OCI-LY7 (cell line): Measurements from ENCODE around the gene BAIAP2L2. TPM values are rescaled to one million over a fixed set of nuclear protein-coding genes. Genes with fewer than 3 reads are reported as not detected.

ENCODE experiments used
- BruUV-seq: library from RNA; stranded (reverse); fragments of 400-500 nt; replicated peaks from 2 replicates; lab custom pipeline; 2021; lab: Mats Ljungman, UMichigan
- CTCF ChIA-PET: fragments of 300-600 bp; sonication (Branson Sonifier 250); formaldehyde crosslinking; loops from one replicate; lab custom pipeline; 2022; ENCODE audit warnings: antibody characterized with exemption; ENCODE audit not compliant: unreplicated experiment; lab: Charles Lee
- POLR2A ChIA-PET: fragments of 300-600 bp; sonication (Branson Sonifier 250); formaldehyde crosslinking; loops from one replicate; lab custom pipeline; 2022; ENCODE audit warnings: antibody characterized with exemption; lab: Charles Lee
- DNase-seq: peaks from one replicate; pipeline ENCODE4 v3.0.0-alpha.2; 2015; ENCODE audit warnings: low spot score
- H2AFZ ChIP-seq: fragments of 200-600 bp; sonication (generic), shearing (Covaris generic); 2 replicates; pipeline ENCODE4 v1.6.1; 2014; ENCODE audit warnings: mild to moderate bottlenecking, antibody characterized with exemption, low read length, moderate library complexity
- H3K27ac ChIP-seq: fragments of 200-600 bp; sonication (generic); 2 replicates; pipeline ENCODE4 v1.5.1; 2014; ENCODE audit warnings: mixed run types, low read depth, mild to moderate bottlenecking, moderate library complexity, low read length, inconsistent platforms; ENCODE audit not compliant: poor library complexity, severe bottlenecking
- H3K36me3 ChIP-seq: fragments of 200-600 bp; sonication (generic); 2 replicates; pipeline ENCODE4 v1.6.1; 2014; ENCODE audit warnings: mild to moderate bottlenecking, antibody characterized with exemption, low read length, moderate library complexity, mixed read lengths; ENCODE audit not compliant: insufficient read depth
- H3K4me1 ChIP-seq: fragments of 200-600 bp; sonication (generic); 2 replicates; pipeline ENCODE4 v1.5.1; 2014; ENCODE audit warnings: mild to moderate bottlenecking, low read length; ENCODE audit not compliant: insufficient read depth, poor library complexity, severe bottlenecking
- H3K4me2 ChIP-seq: fragments of 200-600 bp; sonication (generic); 2 replicates; pipeline ENCODE4 v1.6.1; 2014; ENCODE audit warnings: mild to moderate bottlenecking, low read length
- H3K4me3 ChIP-seq: fragments of 200-600 bp; sonication (generic); 2 replicates; pipeline ENCODE4 v1.5.1; 2014; ENCODE audit warnings: mild to moderate bottlenecking, low read depth, low read length; ENCODE audit not compliant: poor library complexity, severe bottlenecking
- H3K79me2 ChIP-seq: fragments of 200-600 bp; sonication (generic); 2 replicates; pipeline ENCODE4 v1.6.1; 2016; ENCODE audit warnings: low read depth, mild to moderate bottlenecking, low read length, moderate library complexity, mixed read lengths; ENCODE audit not compliant: insufficient read depth
- H3K9me2 ChIP-seq: fragments of 200-600 bp; sonication (generic); 2 replicates; pipeline ENCODE4 v1.6.1; 2016; ENCODE audit warnings: mild to moderate bottlenecking, low read length, mixed read lengths; ENCODE audit not compliant: insufficient read depth
- H3K9me3 ChIP-seq: fragments of 200-600 bp; sonication (generic); 2 replicates; pipeline ENCODE4 v1.6.1; 2014; ENCODE audit warnings: mild to moderate bottlenecking, mixed run types, low read length, mixed read lengths
- H4K20me1 ChIP-seq: fragments of 200-600 bp; sonication (generic); 2 replicates; pipeline ENCODE4 v1.6.1; 2014; ENCODE audit warnings: mild to moderate bottlenecking, antibody characterized with exemption, low read length, moderate library complexity, mixed read lengths; ENCODE audit not compliant: insufficient read depth
- EZH2phosphoT487 ChIP-seq: fragments of 200-600 bp; sonication (generic); IDR thresholded peaks from 2 replicates; pipeline ENCODE4 v1.6.1; 2018; ENCODE audit warnings: low read depth, borderline replicate concordance, mild to moderate bottlenecking, mixed run types, antibody characterized with exemption, low read length, moderate library complexity, mixed read lengths
- intact Hi-C: fragments of 100-400 bp; cut with micrococcal nuclease; formaldehyde crosslinking; loops from one replicate; pipeline ENCODE4 v1.10.0; 2022; ENCODE audit not compliant: unreplicated experiment
- total RNA-seq, 2 experiments: library from RNA; depleted of rRNA in 1 of 2; stranded (reverse); fragments of >200 nt in 1 of 2; shearing (Covaris generic) in 1 of 2; gene quantifications; 2 replicates each; pipeline ENCODE4 v1.2.3, GENCODE V29; 2014 to 2022
- TF ChIP-seq, protein P1 (sequence below): fragments of 200-600 bp; sonication (generic); conservative IDR thresholded peaks from 2 replicates; pipeline ENCODE4 v1.5.1; 2014; ENCODE audit warnings: mild to moderate bottlenecking, antibody characterized with exemption, low read length, moderate library complexity, mixed read lengths

The BAIAP2L2 gene
- total RNA-seq, 2 experiments from 2014 or later: 0.35 to 1.9 TPM

DNA sequence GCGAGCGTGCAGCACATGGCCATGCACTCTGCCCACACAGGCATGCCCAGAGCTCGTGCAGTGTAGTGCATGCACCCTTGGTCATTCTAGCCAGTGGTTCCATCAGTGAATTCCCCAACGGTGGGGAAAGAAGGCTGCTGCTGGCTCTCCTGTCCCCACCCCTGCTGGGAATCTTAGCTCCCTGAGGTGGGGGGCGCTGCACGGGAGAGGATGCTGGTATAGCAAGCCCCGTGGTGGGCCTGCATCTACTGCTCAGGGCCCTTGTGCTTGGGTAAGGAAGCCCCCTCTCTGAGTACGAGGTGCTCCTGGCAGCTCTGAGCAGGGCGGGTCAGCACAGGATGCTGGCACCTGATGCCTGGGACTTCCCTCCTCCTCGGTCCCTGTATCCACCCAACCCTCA is 18.5 kb upstream of the BAIAP2L2 start:
- 0 out of 2 replicates have a peak, but pooled peaks cover 4% of the 10 kb centered on the region for H3K36me3 ChIP-seq
- H3K4me2 ChIP-seq: no peak overlapping the region
- H3K4me1 ChIP-seq: no peaks in the 10 kb centered on the region
- no peaks in the 10 kb centered on the region for H3K79me2 ChIP-seq
- no peaks in the 10 kb centered on the region for H4K20me1 ChIP-seq
- H3K27ac ChIP-seq: no peak overlapping the region
- CTCF ChIA-PET: no interaction called here
- POLR2A ChIA-PET: no interaction called here
- H3K9me3 ChIP-seq: no peaks in the 10 kb centered on the region
- no peaks in the 10 kb centered on the region for H3K9me2 ChIP-seq
- BruUV-seq: no TSS peak
- H3K4me3 ChIP-seq: no peak overlapping the region
- TF ChIP-seq EZH2phosphoT487: no peak
- TF ChIP-seq, protein P1, sequence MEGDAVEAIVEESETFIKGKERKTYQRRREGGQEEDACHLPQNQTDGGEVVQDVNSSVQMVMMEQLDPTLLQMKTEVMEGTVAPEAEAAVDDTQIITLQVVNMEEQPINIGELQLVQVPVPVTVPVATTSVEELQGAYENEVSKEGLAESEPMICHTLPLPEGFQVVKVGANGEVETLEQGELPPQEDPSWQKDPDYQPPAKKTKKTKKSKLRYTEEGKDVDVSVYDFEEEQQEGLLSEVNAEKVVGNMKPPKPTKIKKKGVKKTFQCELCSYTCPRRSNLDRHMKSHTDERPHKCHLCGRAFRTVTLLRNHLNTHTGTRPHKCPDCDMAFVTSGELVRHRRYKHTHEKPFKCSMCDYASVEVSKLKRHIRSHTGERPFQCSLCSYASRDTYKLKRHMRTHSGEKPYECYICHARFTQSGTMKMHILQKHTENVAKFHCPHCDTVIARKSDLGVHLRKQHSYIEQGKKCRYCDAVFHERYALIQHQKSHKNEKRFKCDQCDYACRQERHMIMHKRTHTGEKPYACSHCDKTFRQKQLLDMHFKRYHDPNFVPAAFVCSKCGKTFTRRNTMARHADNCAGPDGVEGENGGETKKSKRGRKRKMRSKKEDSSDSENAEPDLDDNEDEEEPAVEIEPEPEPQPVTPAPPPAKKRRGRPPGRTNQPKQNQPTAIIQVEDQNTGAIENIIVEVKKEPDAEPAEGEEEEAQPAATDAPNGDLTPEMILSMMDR: no peak
- intact Hi-C loops: no loop called here
- no peak overlapping the region for H2AFZ ChIP-seq
- no peak for DNase-seq

DNA sequence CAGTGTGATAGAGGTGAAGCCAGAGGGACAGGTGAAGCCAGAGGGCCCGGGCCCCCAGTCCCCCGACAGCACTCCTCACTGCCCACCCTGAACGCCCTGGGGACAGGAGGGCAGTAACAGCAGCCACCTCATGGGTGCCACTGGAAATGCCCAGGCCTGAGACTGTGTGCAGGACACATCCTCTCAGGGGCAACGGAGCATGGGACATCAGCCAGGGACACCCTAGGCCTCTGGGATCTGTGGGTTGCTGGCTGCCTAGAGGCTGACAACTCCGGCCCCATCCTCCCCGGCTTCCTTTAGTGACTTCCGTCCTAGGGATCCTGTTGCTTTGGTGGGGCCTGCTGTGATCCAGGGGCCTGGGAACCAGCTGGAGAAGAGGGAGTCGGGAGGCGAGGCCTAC is 17.4 kb upstream of the BAIAP2L2 start:
- intact Hi-C loops: no loop called here
- Histone ChIP-seq H3K79me2 (no peaks in the 10 kb centered on the region), H3K9me3 (no peaks in the 10 kb centered on the region), H3K4me2 (no peak overlapping the region), H3K4me3 (no peak overlapping the region), H3K27ac (no peak overlapping the region), H4K20me1 (no peaks in the 10 kb centered on the region), H3K36me3 (0 out of 2 replicates have a peak, but pooled peaks cover 4% of the 10 kb centered on the region), H2AFZ (no peak overlapping the region), H3K9me2 (no peaks in the 10 kb centered on the region), H3K4me1 (no peaks in the 10 kb centered on the region)
- TF ChIP-seq EZH2phosphoT487: no peak
- POLR2A ChIA-PET: no interaction called here
- no TSS peak for BruUV-seq
- DNase-seq: no peak
- CTCF ChIA-PET: no interaction called here

DNA sequence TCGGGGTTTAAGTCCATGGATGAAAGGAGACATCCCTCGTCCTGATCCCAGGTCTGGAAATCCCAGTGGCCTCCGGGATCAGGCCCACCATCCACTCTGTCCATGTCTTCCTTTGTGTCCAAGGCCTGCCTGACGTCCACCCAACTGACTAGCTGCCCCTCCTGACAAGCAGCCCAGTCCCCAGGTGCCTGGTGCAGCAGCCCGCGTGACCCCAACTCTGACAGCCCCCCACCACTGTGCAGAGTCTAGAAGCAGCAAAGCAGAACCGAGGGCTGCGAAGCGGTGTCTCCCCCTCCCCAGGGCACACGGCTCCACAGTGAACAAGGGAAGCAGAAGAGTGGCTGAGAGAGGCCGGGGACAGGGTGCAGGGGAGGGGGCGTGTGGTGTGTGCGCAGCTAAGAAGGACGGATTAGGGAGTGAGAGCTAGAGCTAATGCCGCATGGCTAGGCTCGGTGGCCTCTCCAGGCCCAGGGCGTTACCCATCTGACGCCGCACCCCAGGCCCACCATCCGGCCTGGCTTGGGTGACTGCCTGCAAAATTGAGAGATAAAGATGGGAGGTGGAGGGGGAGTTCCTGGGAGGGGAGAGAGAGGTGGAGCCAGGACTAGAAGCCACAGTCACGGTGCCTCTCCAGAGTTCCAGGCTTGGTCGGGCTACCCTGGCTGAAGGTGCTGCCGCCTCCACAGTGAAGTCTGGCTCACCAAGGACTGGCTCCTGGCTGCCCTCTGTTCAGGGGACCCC is 16.6 kb upstream of the BAIAP2L2 start:
- no peaks in the 10 kb centered on the region for H3K9me3 ChIP-seq
- ChIA-PET CTCF (interaction anchor here (0.8 kb wide), 1 partner anchor 23 kb away, joined by 4 read pairs; no protein-coding TSS in a partner anchor), POLR2A (no interaction called here)
- no peak overlapping the region for H2AFZ ChIP-seq
- no peak overlapping the region for H3K4me3 ChIP-seq
- H4K20me1 ChIP-seq: no peaks in the 10 kb centered on the region
- DNase-seq: no peak
- no peak overlapping the region for H3K27ac ChIP-seq
- no peak overlapping the region for H3K4me2 ChIP-seq
- TF ChIP-seq, protein P1: no peak
- no peak for TF ChIP-seq EZH2phosphoT487
- H3K9me2 ChIP-seq: no peaks in the 10 kb centered on the region
- H3K36me3 ChIP-seq: 0 out of 2 replicates have a peak, but pooled peaks cover 4% of the 10 kb centered on the region
- no TSS peak for BruUV-seq
- intact Hi-C loops: no loop called here
- H3K4me1 ChIP-seq: no peaks in the 10 kb centered on the region
- no peaks in the 10 kb centered on the region for H3K79me2 ChIP-seq
